Right renal cortex interstitium (tissue), 3 donors: ENCODE results near the gene HOXD9. TPM values are rescaled to one million over a fixed set of nuclear protein-coding genes. Genes with fewer than 3 reads are reported as not detected.

Experiments
- DNase-seq, 3 donors: peaks; one replicate each; pipeline ENCODE4 v3.0.0-alpha.2; 2013; ENCODE audit warnings: low read depth in 3 of 3, low spot score in 2 of 3
- polyA plus RNA-seq, 3 donors: library from polyadenylated mRNA; unstranded; fragments of 120-200 nt; gene quantifications; one replicate each; pipeline ENCODE4 v1.2.1, GENCODE V29; 2013; ENCODE audit not compliant: insufficient read length in 3 of 3

HOXD9 gene
- polyA plus RNA-seq, 3 donors = 56.4 to 63.2 (median 60.0) TPM

GRCh38 chr2:176122052-176122682 lies 352 bp upstream of the HOXD9 start:
- no peak for DNase-seq

- no peak for DNase-seq
These were observed 1.0 kb downstream of the HOXD9 start for GRCh38 chr2:176123411-176124109.

- DNase-seq = no peak
These were observed 1.8 kb downstream of the HOXD9 start for GRCh38 chr2:176124110-176124946.

GRCh38 chr2:176124947-176125771 lies 2.6 kb downstream of the HOXD9 start:
- DNase-seq = no peak

- no peak for DNase-seq
These were observed 3.2 kb downstream of the HOXD9 start for GRCh38 chr2:176125772-176126054.

- DNase-seq = no peak
These were observed 4.6 kb downstream of the HOXD9 start for GRCh38 chr2:176126929-176127773.

GRCh38 chr2:176127774-176128072 lies 5.2 kb downstream of the HOXD9 start:
- DNase-seq = no peak

GRCh38 chr2:176128172-176128981 lies 5.9 kb downstream of the HOXD9 start:
- no peak for DNase-seq

- no peak for DNase-seq
These were observed 6.7 kb downstream of the HOXD9 start, which contains the start of gene HOXD8 for GRCh38 chr2:176128982-176129796. TSS of gene HOXD8 (plus strand) at chr2:176129705. CDS start at chr2:176130367, 662 bp downstream.

- DNase-seq = no peak
These were observed 7.3 kb downstream of the HOXD9 start for GRCh38 chr2:176129813-176130146.

GRCh38 chr2:176130147-176130956 lies 7.8 kb downstream of the HOXD9 start:
- no peak for DNase-seq

- no peak for DNase-seq
These were observed 8.7 kb downstream of the HOXD9 start for GRCh38 chr2:176130957-176131847.

- DNase-seq = no peak
These were observed 9.3 kb downstream of the HOXD9 start for GRCh38 chr2:176131848-176132158.

GRCh38 chr2:176132205-176133171 lies 10.0 kb downstream of the HOXD9 start:
- no peak for DNase-seq

GRCh38 chr2:176133389-176133788 lies 10.9 kb downstream of the HOXD9 start:
- no peak for DNase-seq

GRCh38 chr2:176134035-176134434 lies 11.5 kb downstream of the HOXD9 start:
- no peak for DNase-seq
